ENCODE measurements around the gene NEUROG1.

Gene NEUROG1

GRCh38 chr5:135493406-135494180 is 42.2 kb downstream of the NEUROG1 start:
- Histone ChIP-seq H3F3A (ENCODE audit: insufficient read depth, low read length) (no peaks in the 10 kb centered on the region), H2AFZ (ENCODE audit: low read length) (no peak overlapping the region), H4K20me1 (ENCODE audit: insufficient read depth, low read length) (no peaks in the 10 kb centered on the region), H3K79me2 (ENCODE audit: insufficient read depth, low read length) (no peaks in the 10 kb centered on the region), H3K36me3 (ENCODE audit: insufficient read depth, low read length) (no peaks in the 10 kb centered on the region), H3K4me1 (ENCODE audit: insufficient read depth, low read length, severe bottlenecking) (no peaks in the 10 kb centered on the region), H3K27me3 (ENCODE audit: insufficient read depth, low read length) (no peaks in the 10 kb centered on the region), H3K27ac (ENCODE audit: low read depth, low read length, poor library complexity, severe bottlenecking) (no peak overlapping the region), H3K9ac (ENCODE audit: low read length) (no peak overlapping the region), H3K4me3 (ENCODE audit: low read depth, low read length, poor library complexity, severe bottlenecking) (no peak overlapping the region), H3K9me2 (ENCODE audit: low read depth, low read length) (no peaks in the 10 kb centered on the region), H3K9me3 (ENCODE audit: low read length) (no peaks in the 10 kb centered on the region), H3K4me2 (ENCODE audit: low read length) (no peak overlapping the region)
- TF ChIP-seq, protein P1, sequence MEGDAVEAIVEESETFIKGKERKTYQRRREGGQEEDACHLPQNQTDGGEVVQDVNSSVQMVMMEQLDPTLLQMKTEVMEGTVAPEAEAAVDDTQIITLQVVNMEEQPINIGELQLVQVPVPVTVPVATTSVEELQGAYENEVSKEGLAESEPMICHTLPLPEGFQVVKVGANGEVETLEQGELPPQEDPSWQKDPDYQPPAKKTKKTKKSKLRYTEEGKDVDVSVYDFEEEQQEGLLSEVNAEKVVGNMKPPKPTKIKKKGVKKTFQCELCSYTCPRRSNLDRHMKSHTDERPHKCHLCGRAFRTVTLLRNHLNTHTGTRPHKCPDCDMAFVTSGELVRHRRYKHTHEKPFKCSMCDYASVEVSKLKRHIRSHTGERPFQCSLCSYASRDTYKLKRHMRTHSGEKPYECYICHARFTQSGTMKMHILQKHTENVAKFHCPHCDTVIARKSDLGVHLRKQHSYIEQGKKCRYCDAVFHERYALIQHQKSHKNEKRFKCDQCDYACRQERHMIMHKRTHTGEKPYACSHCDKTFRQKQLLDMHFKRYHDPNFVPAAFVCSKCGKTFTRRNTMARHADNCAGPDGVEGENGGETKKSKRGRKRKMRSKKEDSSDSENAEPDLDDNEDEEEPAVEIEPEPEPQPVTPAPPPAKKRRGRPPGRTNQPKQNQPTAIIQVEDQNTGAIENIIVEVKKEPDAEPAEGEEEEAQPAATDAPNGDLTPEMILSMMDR (IDR thresholded peaks at IDR 0.05; ENCODE audit: low read length) = no peak
- TF ChIP-seq EZH2 (IDR thresholded peaks at IDR 0.05; ENCODE audit: borderline replicate concordance, low read length) = no peak

DNA sequence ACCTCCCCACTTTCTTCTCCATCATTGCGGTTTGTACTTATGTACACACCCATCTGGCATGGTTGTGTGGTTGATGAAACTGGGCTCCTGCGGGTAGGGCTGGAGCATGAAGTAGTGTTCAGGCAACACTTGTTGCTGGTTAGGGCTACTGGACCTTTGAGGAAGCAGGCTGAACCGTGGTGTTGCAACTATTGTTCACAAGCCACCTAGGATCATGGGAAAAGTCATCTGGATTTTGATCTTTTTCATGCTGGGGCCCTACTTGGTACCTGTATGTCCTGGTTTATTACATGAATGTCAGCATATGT is 43.5 kb downstream of the NEUROG1 start:
- Histone ChIP-seq H3K4me3 (ENCODE audit: low read depth, low read length, poor library complexity, severe bottlenecking) (no peak overlapping the region), H4K20me1 (ENCODE audit: insufficient read depth, low read length) (no peaks in the 10 kb centered on the region), H3K27me3 (ENCODE audit: insufficient read depth, low read length) (no peaks in the 10 kb centered on the region), H3K79me2 (ENCODE audit: insufficient read depth, low read length) (no peaks in the 10 kb centered on the region), H3K9me2 (ENCODE audit: low read depth, low read length) (no peaks in the 10 kb centered on the region), H3K9me3 (ENCODE audit: low read length) (no peaks in the 10 kb centered on the region), H3F3A (ENCODE audit: insufficient read depth, low read length) (no peaks in the 10 kb centered on the region), H3K9ac (ENCODE audit: low read length) (no peak overlapping the region), H3K27ac (ENCODE audit: low read depth, low read length, poor library complexity, severe bottlenecking) (no peak overlapping the region), H3K4me2 (ENCODE audit: low read length) (no peak overlapping the region), H2AFZ (ENCODE audit: low read length) (no peak overlapping the region), H3K4me1 (ENCODE audit: insufficient read depth, low read length, severe bottlenecking) (no peaks in the 10 kb centered on the region), H3K36me3 (ENCODE audit: insufficient read depth, low read length) (no peaks in the 10 kb centered on the region)
- TF ChIP-seq EZH2 (IDR thresholded peaks at IDR 0.05; ENCODE audit: borderline replicate concordance, low read length) = no peak
- TF ChIP-seq, protein P1 (IDR thresholded peaks at IDR 0.05; ENCODE audit: low read length) = no peak

- Histone ChIP-seq H3K9me3 (ENCODE audit: low read length) (no peaks in the 10 kb centered on the region), H3K79me2 (ENCODE audit: insufficient read depth, low read length) (no peaks in the 10 kb centered on the region), H3K4me1 (ENCODE audit: insufficient read depth, low read length, severe bottlenecking) (no peaks in the 10 kb centered on the region), H3K27ac (ENCODE audit: low read depth, low read length, poor library complexity, severe bottlenecking) (no peak overlapping the region), H3K9me2 (ENCODE audit: low read depth, low read length) (no peaks in the 10 kb centered on the region), H3K36me3 (ENCODE audit: insufficient read depth, low read length) (no peaks in the 10 kb centered on the region), H2AFZ (ENCODE audit: low read length) (no peak overlapping the region), H3K27me3 (ENCODE audit: insufficient read depth, low read length) (no peaks in the 10 kb centered on the region), H3K9ac (ENCODE audit: low read length) (no peak overlapping the region), H3K4me3 (ENCODE audit: low read depth, low read length, poor library complexity, severe bottlenecking) (no peak overlapping the region), H3F3A (ENCODE audit: insufficient read depth, low read length) (no peaks in the 10 kb centered on the region), H3K4me2 (ENCODE audit: low read length) (no peak overlapping the region), H4K20me1 (ENCODE audit: insufficient read depth, low read length) (no peaks in the 10 kb centered on the region)
- TF ChIP-seq, protein P1 (IDR thresholded peaks at IDR 0.05; ENCODE audit: low read length) = no peak
- TF ChIP-seq EZH2 (IDR thresholded peaks at IDR 0.05; ENCODE audit: borderline replicate concordance, low read length) = no peak
Measured at GRCh38 chr5:135491552-135492318, 44.0 kb downstream of the NEUROG1 start.
